GM18507 (cell line): Measurements from ENCODE around the gene ACTG1.

ENCODE experiments used
- DNase-seq: peaks from one replicate; pipeline ENCODE4 v3.0.0; 2011; ENCODE audit warnings: low read depth; ENCODE audit not compliant: insufficient read length; ENCODE audit errors: extremely low spot score
- FAIRE-seq: peaks from 2 replicates; lab custom pipeline; 2011; peaks lifted over from hg19 to GRCh38; lab: Jason Lieb, UNC

The ACTG1 gene

DNA sequence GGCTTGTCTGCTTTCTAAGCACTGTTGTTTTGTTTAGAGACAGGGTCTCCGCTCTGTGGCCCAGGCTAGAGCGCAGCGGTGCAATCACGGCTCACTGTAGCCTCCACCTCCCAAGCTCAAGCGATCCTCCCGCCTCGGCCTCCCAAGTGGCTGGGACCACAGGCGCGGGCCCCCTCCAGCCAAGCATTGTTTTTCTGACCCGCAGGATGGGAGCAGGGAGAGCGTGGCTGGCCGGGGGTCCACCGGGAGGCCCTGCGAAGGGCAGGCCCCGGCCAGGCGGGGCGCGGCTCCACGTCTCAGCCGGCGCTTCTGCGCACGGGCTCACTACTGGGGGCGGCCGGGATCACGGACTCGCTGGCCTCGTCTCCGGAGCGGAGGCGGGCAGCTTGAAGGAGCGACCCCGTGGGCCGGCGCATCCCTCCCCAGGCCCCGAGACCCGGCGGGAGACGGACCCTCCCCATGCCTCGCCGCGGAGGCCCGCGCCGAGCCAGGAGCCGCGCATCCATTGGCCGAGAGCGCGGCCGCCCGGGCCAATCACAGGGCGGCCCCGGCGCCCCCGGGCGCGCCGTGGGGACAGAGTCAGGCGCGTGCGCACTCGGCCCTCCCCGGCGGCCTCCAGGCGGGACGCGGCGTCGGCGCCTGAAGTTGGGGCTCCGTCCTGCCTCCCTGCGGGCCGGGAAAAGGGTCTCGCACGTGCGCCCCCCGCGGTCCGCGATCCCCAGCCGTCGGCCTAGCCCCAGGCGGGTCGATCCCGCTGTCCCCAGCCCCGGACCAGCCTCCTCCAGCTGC lies 24.9 kb downstream of the ACTG1 start:
- DNase-seq (peak; percentile 91), FAIRE-seq (peak; percentile 68)

DNA sequence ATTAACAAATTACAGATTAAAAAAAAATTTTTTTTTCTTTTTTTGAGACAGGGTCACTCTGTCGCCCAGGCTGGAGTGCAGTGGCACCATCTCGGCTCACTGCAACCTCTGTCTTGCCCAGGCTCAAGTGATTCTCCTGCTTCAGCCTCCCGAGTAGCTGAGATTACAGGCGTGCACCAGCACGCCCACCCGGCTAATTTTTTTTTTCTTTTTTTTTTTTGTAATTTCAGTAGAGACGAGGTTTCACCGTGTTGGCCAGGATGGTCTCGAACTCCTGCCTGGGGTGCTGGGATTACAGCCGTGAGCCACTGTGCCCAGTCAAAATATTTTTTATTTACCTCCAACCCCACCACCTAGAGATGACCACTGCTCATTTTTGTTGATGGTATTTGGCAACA lies 25.5 kb downstream of the ACTG1 start:
- no peak for DNase-seq
- no peak for FAIRE-seq

DNA sequence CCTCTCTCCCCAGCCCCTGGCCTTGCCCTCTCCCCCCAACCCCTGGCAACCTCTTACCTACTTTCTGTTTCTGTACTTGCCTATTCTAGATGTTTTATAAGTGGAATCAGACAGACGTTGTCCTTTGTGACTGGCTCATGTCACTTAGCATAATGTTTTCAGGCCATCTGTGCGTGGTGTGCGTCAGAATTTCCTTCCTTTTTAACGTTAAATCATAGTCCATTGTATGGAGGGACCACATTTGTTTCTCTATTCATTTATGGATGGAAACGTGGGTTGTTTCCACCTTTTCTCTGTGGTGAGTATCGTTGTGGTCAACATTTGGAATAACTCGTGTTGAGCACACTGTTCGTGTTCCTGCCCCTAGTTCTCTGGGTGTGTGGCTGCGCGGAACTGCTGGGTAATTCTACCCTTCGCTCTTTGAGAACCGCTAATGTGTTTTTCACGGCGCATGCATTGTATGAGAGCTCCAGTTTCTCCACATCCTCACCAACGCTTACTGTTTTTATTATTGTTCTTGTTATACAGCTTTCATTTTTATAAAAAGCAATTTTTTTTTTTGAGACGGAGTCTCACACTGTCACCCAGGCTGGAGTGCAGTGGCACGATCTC lies 26.3 kb downstream of the ACTG1 start:
- FAIRE-seq, result no peak
- DNase-seq, result no peak

DNA sequence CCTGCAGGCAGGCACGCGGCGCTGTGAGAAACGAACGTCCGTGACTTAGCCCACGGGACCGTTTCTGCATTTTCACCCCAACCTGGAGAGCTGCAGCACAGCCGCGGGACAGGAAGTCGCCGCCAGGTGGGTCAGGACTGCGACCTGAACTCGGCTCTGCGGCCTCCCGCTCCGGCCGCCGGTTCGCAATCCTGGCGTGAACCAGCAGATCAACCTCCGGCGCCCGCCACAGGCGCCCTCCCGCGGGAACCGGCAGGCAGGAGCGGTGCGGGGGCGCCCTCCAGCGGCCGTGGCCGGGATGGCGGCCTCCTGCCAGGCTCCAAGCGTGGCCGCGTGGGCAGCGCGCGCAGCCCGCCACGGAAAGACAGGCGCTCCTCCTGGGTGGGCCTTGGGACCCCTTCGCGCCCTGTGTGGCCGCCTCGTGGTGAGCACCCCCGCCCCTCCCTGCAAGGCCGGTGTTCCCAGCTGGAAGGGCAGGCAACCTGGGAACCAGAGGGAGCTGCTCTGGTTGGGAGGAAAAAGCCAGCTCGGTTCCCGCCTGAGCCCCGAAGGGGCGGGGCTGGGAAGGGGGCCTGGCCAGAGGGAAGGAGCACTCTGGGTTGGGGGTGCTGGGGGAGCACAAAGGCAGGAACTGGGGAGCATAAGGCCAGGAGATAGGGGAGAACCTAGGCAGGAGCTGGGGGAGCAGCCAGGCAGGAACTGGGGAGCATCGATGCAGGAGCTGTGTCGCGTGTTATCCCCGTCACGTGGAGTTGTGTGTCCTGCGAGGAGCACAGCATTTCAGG lies 28.2 kb downstream of the ACTG1 start:
- FAIRE-seq (peak; percentile 64), DNase-seq (peak; percentile 82)

DNA sequence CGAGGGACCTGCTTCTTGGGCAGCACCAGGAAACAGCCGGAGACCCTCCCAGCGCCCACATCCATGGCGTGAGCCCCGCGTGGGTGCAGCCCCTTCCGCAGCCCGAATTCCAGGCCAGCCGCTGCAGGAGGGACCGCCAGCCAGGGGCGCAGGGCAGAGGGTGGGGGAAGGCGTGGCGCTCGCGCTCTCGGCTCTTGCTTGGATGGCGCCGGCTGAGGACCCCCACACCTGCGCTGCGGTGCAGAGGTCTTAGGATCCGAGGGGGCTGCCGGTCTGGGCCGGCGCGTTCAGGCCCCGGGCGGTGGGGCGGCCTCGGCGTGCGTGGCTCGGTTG lies 28.8 kb downstream of the ACTG1 start:
- DNase-seq, result no peak
- no peak for FAIRE-seq

DNA sequence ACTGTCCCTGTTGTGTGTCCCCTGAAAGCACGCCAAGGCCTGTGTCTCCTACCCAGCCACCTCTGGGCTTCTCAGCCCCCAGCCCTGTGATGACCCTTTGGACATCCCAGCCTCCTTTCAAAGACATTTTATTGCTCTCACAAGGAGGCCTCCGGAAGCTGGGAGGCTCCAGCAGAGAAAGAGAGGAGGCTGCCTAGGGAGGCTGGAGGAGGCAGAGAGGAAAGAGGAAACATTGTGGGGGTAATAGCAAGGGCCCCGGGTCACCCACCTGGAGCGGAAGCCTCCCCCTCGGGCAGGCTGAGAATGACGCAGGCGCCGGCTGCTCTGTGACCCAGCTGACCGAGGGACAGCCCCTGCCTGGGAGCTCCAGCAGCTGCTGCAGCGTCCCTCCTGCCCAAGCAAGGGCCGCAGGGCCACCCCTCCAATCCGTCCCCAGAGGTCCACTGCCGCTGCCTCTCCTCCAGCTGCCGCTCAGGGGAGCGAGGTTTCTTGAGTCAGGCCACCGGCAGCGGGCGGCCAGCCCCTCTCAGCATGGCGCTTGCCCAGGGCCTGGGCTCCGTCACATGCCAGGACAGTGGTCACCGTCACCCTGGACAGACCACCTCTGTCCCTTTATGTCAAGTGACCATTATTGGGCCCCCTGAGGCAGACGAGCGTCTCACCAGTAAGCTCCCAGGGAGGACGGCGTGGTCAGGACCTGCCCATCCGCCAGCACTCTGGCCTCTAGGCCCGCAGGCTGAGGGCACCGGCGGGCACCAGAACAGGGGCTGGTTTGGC lies 29.3 kb downstream of the ACTG1 start:
- DNase-seq, result no peak
- no peak for FAIRE-seq

DNA sequence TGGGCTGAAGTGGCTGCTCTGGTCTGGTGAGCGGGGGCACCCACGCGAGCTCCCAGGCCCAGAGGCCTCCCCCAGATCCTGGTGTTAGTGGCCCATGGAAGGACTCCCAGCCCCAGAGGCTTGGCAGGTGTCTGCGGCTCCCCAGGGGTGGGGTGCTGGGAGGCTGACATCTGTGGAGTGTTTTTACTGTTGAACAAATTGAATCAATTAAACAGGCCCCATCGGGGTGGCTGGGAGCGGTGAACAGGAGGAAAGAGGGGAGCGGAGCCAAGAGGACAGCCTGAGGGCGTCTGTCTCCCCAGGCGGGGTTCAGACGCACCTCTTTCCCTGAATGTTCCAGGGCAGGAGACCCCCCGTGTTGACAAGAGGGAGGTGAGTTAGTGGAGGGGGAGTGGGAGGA lies 29.9 kb downstream of the ACTG1 start:
- no peak for DNase-seq
- no peak for FAIRE-seq

DNA sequence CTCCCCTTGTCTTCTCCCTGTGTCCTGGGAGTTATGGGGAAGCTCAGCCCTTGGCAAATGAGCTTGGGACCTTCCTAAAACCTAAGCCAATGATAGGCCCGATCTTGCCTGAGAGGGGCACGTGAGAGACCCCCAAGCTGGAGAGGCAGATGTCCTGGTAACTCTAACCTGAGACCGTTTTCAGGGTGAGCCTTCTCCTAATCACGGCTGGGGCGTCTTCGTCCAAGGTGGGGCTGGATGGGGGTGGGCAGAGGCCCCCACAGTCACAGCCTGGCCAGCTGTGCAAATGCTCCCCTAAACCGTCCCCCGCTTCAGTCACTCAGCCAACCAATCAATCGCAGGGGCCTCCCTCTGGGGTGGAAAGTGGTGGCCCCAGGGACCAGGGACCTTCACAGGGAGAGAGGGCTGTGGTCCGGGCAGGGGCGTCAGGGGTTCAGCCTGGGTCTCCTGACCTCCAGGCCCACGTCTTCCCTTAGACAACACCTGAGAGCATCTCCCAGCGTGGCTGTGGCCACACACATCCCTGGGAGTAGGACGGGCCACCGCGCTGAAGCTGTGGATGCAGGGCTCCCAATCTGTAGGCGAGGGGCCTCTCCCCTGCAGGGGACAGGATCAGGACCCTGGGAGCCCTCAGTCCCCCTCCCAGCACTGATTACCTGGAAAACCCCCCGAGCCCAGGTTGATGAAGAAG lies 30.6 kb downstream of the ACTG1 start:
- DNase-seq, result no peak
- FAIRE-seq, result no peak

DNA sequence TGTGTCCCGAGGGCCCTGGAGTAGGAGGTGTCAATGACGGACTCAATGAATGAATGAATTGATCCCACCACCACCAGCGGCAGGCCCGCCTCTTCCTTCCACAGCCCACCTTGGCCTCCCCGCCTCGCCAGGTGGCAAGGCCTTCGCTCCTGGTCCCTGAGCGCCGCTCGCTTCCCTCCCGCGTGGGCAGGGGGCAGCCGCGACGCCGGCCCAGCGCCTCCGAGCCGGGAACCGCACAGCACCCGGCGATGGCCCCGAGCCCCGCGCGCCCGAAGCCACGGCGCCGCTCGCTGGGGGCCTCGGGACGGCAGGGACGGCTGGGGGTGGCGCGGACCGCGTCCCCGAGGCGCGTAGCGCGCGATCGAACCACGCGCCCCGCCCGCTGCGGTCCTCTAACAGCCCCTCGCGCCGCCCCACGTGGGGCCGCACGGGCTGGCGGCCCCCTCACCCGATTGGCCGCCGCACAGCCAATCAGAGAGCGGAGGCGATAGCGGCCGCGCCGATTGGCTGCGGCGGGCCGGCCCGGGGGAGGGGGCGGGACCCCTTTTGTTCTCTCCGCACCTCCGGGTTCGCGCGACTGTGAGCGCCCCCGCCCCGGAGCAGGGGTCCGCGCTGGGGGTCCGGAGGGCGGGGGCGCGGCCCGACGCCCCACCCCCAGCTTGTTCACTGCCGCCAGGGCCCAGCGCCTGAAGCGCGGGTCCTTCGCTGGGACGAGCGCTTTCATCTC lies 31.4 kb downstream of the ACTG1 start:
- no peak for DNase-seq
- FAIRE-seq, result no peak

DNA sequence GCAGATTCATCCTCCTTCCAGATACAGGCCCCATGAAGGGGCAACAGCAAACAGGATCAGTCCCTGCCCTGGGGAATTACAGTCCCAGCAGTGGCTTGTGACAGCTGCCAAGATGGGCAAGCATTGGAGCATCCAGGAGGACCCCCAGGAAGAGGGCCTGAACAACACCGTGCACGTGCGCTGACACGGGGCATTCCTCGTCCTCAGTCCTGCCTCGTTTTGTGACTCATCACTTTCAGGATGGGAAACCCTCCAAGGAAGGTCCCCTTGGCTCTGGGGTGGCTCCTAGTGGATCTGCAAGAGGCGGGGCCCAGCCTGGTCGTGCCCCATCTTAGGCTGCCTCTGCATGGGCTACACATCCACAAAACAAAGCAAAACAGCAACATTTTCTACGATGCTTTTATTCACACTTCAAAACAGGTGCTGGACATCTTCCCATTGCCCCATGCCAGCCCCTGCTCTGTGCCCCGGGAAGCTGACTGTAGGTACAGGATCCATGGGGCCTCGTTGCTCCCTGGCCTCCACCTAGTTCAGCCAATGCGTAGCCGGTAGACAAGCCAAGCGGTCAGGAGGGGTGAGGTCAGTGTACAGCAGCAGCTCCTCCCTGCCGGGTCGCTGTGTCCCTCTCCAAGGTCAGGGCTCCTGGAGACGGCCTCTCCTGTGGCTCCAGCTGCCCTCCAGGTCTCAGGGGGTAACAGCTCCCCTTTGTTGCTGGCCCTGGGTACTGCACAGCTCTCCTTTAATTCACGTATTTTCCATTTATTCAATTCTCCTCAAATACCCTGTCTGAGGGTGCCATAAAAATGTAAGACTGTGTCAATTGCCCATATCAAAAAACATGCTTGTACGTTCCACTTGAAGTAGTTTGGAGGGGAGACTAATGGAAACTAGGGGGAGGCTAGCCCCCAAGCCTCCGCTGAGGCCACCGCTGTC lies 32.2 kb downstream of the ACTG1 start:
- no peak for FAIRE-seq
- no peak for DNase-seq

DNA sequence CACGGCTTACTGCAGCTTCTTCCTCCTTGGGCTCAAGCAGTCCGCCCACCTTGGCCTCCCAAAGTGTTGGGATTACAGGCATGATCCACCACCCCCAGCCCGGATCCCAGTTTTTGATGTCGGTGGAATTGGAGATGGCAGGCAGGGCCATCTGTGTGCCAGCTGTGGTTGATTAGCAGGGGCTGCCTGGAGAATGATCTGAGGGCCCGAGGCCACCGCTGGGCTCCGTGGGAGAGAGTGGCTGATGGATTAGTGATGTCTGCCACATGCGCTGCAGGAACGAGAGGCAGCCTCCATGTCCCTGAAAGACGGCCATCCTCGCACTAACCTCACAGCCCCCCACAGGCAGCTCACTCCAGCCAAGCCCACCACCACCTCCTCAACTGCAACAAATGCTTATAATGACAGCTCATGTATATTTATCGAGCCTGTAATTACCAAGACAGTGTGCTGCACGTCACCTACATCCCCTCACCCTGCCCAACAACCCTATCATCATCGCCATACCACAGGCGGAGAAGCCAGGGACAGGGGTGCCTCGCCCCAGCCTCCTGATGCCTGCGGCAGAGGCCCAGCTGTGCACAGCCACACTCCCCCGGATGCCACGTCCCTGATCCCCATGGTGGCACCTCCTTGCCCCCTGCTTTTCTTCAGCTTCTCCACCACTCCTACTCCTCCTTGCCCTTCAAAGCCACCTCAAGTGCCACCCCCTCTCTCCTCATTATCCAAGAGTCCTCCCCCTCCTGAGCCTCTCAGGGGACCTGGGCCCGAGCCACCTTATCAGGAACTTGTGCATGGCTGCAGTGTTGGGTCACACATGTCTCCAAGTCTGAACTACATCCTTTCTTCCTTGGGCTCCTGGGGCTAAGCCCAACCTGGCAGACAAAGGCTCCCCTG lies 33.2 kb downstream of the ACTG1 start:
- FAIRE-seq, result no peak
- no peak for DNase-seq

DNA sequence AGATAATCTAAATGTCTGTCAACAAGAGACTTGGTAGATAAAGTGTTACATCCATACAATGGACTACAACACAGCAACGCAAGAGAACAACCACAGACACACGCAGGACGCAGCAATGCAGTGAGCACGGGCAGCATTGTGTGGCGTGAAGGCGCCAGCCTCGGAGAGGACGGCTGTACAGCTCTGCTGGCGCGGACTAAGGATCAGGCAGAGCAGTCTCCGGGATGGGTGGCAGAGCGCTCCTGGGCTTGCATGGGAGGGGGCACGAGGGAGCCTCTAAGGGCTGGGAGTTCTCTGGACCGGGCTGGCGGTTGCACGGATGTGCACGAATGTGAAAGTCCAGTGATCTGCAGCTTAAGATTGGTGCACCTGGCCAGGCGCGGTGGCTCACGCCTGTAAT lies 34.5 kb downstream of the ACTG1 start:
- no peak for DNase-seq
- FAIRE-seq, result no peak

DNA sequence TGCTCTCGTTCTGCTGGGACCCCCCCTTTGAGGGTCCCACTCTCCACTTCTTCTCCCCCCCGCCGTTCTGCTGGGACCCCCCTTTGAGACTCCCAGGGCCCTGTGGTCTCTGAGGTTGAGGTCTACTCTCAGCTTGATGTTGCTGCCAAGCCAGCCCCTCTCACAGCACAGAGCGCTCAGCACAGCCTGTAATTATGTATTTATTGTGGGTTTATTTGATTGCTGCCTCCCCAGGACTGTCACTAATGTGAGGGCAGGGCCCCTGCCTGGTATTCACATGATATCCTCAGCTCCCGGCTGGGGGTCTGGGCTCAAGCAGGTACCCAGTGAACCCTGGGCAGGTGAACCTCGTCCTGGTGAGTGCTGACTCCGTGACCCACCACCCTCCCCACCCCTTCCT lies 35.4 kb downstream of the ACTG1 start:
- FAIRE-seq (no peak), DNase-seq (no peak)

DNA sequence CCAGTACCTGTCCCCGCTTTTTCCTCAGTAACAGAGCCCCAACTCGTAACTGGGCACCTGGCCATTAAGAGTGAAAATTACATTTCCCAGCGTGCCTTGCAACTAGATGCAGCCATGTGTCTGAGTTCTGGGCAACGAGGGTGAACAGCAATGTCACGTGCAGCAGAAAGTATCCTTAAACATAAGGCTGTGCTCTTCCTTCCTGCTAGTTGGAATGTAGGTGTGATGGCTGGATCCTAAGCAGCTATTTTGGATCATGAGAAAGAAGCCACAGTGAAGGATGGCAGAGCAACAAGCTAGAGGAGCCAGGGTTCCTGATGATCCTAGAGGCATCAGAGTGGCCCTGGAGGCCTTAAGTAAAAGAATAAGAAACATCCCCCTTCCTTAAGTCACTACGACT lies 36.0 kb downstream of the ACTG1 start:
- FAIRE-seq (no peak), DNase-seq (no peak)

DNA sequence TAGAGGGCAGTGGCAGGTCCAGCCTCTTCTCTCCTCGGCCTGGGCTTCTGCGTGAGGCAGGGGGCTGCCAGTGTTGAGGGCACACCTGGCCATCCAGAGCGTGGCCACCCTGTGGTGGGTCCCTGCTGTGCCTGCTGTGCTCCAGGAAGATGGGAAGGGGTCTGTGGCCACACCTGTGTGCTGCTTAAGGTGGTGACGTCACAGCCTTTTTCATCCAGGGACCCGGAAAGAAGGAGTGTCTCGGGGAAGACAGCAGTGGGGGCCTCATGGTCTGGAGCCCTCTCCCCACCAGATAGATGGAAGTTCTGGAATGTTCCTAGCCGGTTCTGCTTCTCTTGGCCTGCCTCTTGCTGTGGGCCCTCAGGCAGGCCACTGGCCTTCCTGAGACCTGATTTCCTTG lies 36.5 kb downstream of the ACTG1 start:
- DNase-seq (no peak), FAIRE-seq (no peak)

DNA sequence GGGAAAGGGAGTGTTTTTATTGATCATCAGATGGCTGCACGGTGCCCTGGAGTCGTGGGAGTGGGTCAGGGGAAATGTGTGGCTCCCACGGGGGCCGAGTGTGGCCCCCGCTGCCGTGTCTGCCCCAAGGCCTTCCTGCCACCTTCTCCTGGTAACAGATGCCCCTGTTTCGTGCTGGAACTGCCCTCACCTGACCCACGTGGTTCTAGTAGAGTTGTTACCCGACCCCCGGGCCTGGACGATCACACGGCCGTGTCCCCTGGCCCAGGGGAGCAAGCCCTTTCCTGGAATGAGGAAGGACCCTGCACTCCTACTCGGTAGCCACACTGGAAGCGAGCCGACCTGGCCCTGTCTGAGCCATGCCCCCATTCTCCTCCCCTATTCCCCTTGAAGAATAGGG lies 37.6 kb downstream of the ACTG1 start:
- FAIRE-seq, result no peak
- DNase-seq, result no peak

DNA sequence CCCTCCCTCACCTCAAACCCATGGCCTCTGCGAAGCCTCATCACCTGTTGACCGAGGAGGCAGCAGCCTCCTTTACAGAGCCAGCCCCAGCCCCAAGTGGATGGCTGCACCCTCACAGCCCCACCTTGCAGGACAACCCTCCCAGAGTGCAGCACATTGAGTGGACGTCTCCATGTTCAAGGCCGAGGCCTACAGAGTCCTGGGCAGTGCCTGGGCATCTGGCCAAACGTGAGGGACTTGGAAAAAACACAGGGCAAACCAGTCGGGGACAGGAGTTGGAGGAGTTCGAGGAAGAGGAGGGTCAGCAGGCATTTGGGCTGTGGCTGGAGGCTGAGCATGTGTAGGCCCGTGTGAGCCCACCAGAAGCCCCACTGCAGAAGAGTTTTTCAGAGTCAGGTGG lies 39.6 kb downstream of the ACTG1 start:
- no peak for DNase-seq
- FAIRE-seq, result no peak
